EL (cell line): ENCODE results near the gene TXNDC8.
"Not testable (repeated sequence)": the region's sequence is repeated elsewhere in the genome, so short reads cannot be mapped to it uniquely, and the experiment has no call there.

Experiments
- DNase-seq: peaks from one replicate; pipeline ENCODE4 v3.0.0-alpha.2; 2016

TXNDC8 gene

GRCh38 chr9:110337727-110338126, at the start of gene TXNDC8:
Gene TXNDC8 (minus strand): TSS chr9:110337863.
- DNase-seq: peak; percentile 49

- DNase-seq: no peak
Observed at GRCh38 chr9:110383491-110383890, 45.8 kb upstream of the TXNDC8 start.

GRCh38 chr9:110382731-110383130, 45.1 kb upstream of the TXNDC8 start:
- no peak for DNase-seq

GRCh38 chr9:110371411-110372007, 33.8 kb upstream of the TXNDC8 start:
- DNase-seq: no peak

- peak; percentile 76 for DNase-seq
Observed at GRCh38 chr9:110370315-110370714, 32.7 kb upstream of the TXNDC8 start.

GRCh38 chr9:110364451-110364850, 26.8 kb upstream of the TXNDC8 start:
- no peak for DNase-seq

GRCh38 chr9:110358992-110359391, 21.3 kb upstream of the TXNDC8 start:
- DNase-seq: not testable (repeated sequence)

GRCh38 chr9:110357505-110357904, 19.8 kb upstream of the TXNDC8 start:
- DNase-seq: no peak

- DNase-seq: no peak
Observed at GRCh38 chr9:110356639-110357395, 19.2 kb upstream of the TXNDC8 start.

GRCh38 chr9:110355911-110356310, 18.2 kb upstream of the TXNDC8 start:
- no peak for DNase-seq

- DNase-seq: peak; percentile 88
Observed at GRCh38 chr9:110351009-110351467, 13.4 kb upstream of the TXNDC8 start.

- DNase-seq: no peak
Observed at GRCh38 chr9:110346325-110346724, 8.7 kb upstream of the TXNDC8 start.

GRCh38 chr9:110344821-110345220, 7.2 kb upstream of the TXNDC8 start:
- no peak for DNase-seq

GRCh38 chr9:110343551-110343950, 5.9 kb upstream of the TXNDC8 start:
- no peak for DNase-seq

- peak; percentile 17 for DNase-seq
Observed at GRCh38 chr9:110340306-110340705, 2.6 kb upstream of the TXNDC8 start.

GRCh38 chr9:110338143-110338542, 480 bp upstream of the TXNDC8 start:
- DNase-seq: no peak

- DNase-seq: no peak
Observed at GRCh38 chr9:110336363-110336762, 1.3 kb downstream of the TXNDC8 start.

GRCh38 chr9:110334871-110335270, 2.8 kb downstream of the TXNDC8 start:
- no peak for DNase-seq

GRCh38 chr9:110334183-110334582, 3.5 kb downstream of the TXNDC8 start:
- DNase-seq: no peak

- no peak for DNase-seq
Observed at GRCh38 chr9:110332766-110333165, 4.9 kb downstream of the TXNDC8 start.

GRCh38 chr9:110330484-110331105, 7.1 kb downstream of the TXNDC8 start:
- DNase-seq: peak; percentile 38

GRCh38 chr9:110329639-110330230, 7.9 kb downstream of the TXNDC8 start:
- DNase-seq: no peak

GRCh38 chr9:110328763-110329162, 8.9 kb downstream of the TXNDC8 start:
- DNase-seq: no peak

- DNase-seq: no peak
Observed at GRCh38 chr9:110327716-110328115, 9.9 kb downstream of the TXNDC8 start.
